SU-DHL-6 (cell line): ENCODE results near the gene MON2.

Source experiments
- EZH2phosphoT487 ChIP-seq: fragments of 200-600 bp; sonication (generic), shearing (Covaris generic); conservative IDR thresholded peaks from 2 replicates; pipeline ENCODE4 v1.6.1; 2018; ENCODE audit warnings: mild to moderate bottlenecking, antibody characterized with exemption, low read length, moderate library complexity, mixed read lengths
- TF ChIP-seq, protein P1 (sequence below): fragments of 200-600 bp; sonication (generic); IDR thresholded peaks from one replicate; pipeline ENCODE4 v1.5.1; 2017; ENCODE audit warnings: antibody characterized with exemption, mild to moderate bottlenecking, low read length, moderate library complexity; ENCODE audit not compliant: insufficient read depth, poor library complexity, severe bottlenecking

DNA sequence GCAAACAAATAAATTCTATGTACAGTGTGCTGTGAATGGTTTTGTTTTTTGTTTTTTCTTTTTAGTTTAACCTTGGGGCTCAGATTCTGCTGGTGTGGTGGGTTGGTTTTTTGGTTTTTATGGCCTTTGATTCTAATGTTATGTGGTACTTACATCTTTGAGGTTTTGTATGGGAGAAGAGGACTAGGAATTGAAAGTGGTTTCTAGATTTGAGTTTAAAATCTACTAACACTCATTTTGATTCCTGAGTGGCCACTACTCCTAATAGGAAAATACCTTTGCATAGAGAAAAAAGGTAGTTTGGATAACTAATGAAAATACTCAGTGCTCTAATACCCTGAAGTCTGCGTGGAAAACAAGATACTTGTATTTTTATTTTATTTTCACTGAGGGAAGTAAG is 137.7 kb downstream of the MON2 start:
- TF ChIP-seq, protein P1, sequence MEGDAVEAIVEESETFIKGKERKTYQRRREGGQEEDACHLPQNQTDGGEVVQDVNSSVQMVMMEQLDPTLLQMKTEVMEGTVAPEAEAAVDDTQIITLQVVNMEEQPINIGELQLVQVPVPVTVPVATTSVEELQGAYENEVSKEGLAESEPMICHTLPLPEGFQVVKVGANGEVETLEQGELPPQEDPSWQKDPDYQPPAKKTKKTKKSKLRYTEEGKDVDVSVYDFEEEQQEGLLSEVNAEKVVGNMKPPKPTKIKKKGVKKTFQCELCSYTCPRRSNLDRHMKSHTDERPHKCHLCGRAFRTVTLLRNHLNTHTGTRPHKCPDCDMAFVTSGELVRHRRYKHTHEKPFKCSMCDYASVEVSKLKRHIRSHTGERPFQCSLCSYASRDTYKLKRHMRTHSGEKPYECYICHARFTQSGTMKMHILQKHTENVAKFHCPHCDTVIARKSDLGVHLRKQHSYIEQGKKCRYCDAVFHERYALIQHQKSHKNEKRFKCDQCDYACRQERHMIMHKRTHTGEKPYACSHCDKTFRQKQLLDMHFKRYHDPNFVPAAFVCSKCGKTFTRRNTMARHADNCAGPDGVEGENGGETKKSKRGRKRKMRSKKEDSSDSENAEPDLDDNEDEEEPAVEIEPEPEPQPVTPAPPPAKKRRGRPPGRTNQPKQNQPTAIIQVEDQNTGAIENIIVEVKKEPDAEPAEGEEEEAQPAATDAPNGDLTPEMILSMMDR, result no peak
- no peak for TF ChIP-seq EZH2phosphoT487
